H7 (cell line): Measurements from ENCODE around the gene TRAPPC1. TPM values are rescaled to one million over a fixed set of nuclear protein-coding genes. Genes with fewer than 3 reads are reported as not detected.
A peak's percentile ranks its signal among the peaks of the same experiment; 100 is the strongest.

Source experiments
- DNase-seq: peaks from one replicate; pipeline ENCODE4 v3.0.0; 2012
- H3K27me3 ChIP-seq: 2 replicates; pipeline ENCODE4 v1.6.0; 2011; ENCODE audit warnings: mild to moderate bottlenecking, low read length; ENCODE audit not compliant: control insufficient read depth, insufficient read depth
- H3K36me3 ChIP-seq: replicated peaks from 2 replicates; pipeline ENCODE4 v1.5.1; 2011; ENCODE audit warnings: low read length; ENCODE audit not compliant: control insufficient read depth, insufficient read depth
- H3K4me3 ChIP-seq: 2 replicates; pipeline ENCODE4 v1.5.1; 2011; ENCODE audit warnings: low read depth, mild to moderate bottlenecking, control low read depth, low read length, moderate library complexity; ENCODE audit not compliant: insufficient read depth
- total RNA-seq: library from RNA; depleted of rRNA; stranded (reverse); fragments of >200 nt; shearing (Covaris generic); gene quantifications from 2 replicates; pipeline ENCODE4 v1.2.3, GENCODE V29; 2014

Gene TRAPPC1
- total RNA-seq, 1 experiment from 2014 or later: 8.1 TPM

- H3K36me3 ChIP-seq: no peaks in the 10 kb centered on the region; the same call in 1 of the 2 replicates
- no peaks in the 10 kb centered on the region for H3K27me3 ChIP-seq
- no peak overlapping the region for H3K4me3 ChIP-seq
- DNase-seq: no peak
Observed at GRCh38 chr17:7897773-7898172, 34.0 kb downstream of the TRAPPC1 start.

- no peaks in the 10 kb centered on the region; the same call in 1 of the 2 replicates for H3K36me3 ChIP-seq
Observed at GRCh38 chr17:7897090-7897489, 34.7 kb downstream of the TRAPPC1 start.

GRCh38 chr17:7894866-7895265 lies 36.9 kb downstream of the TRAPPC1 start:
- DNase-seq: peak; percentile 4
- no peaks in the 10 kb centered on the region for H3K27me3 ChIP-seq
- no peaks in the 10 kb centered on the region; the same call in 1 of the 2 replicates for H3K36me3 ChIP-seq
- H3K4me3 ChIP-seq: no peak overlapping the region

More at GRCh38 chr17:7897090-7897489, 34.7 kb downstream of the TRAPPC1 start:
- H3K27me3 ChIP-seq: no peaks in the 10 kb centered on the region
- no peak overlapping the region for H3K4me3 ChIP-seq
- DNase-seq: no peak

GRCh38 chr17:7894226-7894625 lies 37.5 kb downstream of the TRAPPC1 start:
- no peak overlapping the region for H3K4me3 ChIP-seq
- H3K27me3 ChIP-seq: no peaks in the 10 kb centered on the region
- DNase-seq: no peak
- no peaks in the 10 kb centered on the region; the same call in 1 of the 2 replicates for H3K36me3 ChIP-seq

- Histone ChIP-seq H3K27me3 (no peaks in the 10 kb centered on the region), H3K4me3 (no peak overlapping the region), H3K36me3 (no peaks in the 10 kb centered on the region; the same call in 1 of the 2 replicates)
- peak; percentile 6 for DNase-seq
Observed at GRCh38 chr17:7893187-7893880, 38.4 kb downstream of the TRAPPC1 start.

- Histone ChIP-seq H3K27me3 (peaks cover 17% of the 10 kb centered on the region), H3K36me3 (no peaks in the 10 kb centered on the region), H3K4me3 (no peak overlapping the region)
- DNase-seq: peak; percentile 81
Observed at GRCh38 chr17:7889166-7889955, 42.4 kb downstream of the TRAPPC1 start.

GRCh38 chr17:7888184-7888920 lies 43.4 kb downstream of the TRAPPC1 start, which contains the start of gene CHD3:
CHD3 (plus strand) TSS chr17:7888789; CDS start chr17:7889001, 212 bp downstream.
- H3K27me3 ChIP-seq: peaks cover 17% of the 10 kb centered on the region
- H3K4me3 ChIP-seq: peak within 1 kb of the TSS; percentile 72
- DNase-seq: peak; percentile 49
- H3K36me3 ChIP-seq: no peaks in the 10 kb centered on the region

- peaks cover 17% of the 10 kb centered on the region for H3K27me3 ChIP-seq
- no peaks in the 10 kb centered on the region for H3K36me3 ChIP-seq
- peak; percentile 96 for DNase-seq
- peak overlapping the region; percentile 72 for H3K4me3 ChIP-seq
Observed at GRCh38 chr17:7887482-7888183, 44.1 kb downstream of the TRAPPC1 start.

GRCh38 chr17:7887038-7887481 lies 44.7 kb downstream of the TRAPPC1 start:
- no peak for DNase-seq
- H3K4me3 ChIP-seq: peak overlapping the region; percentile 72
- H3K36me3 ChIP-seq: no peaks in the 10 kb centered on the region
- H3K27me3 ChIP-seq: peaks cover 17% of the 10 kb centered on the region

GRCh38 chr17:7886227-7887037 lies 45.3 kb downstream of the TRAPPC1 start:
- H3K36me3 ChIP-seq: no peaks in the 10 kb centered on the region
- peak overlapping the region; percentile 72 for H3K4me3 ChIP-seq
- peaks cover 17% of the 10 kb centered on the region for H3K27me3 ChIP-seq
- DNase-seq: peak; percentile 86

- Histone ChIP-seq H3K36me3 (no peaks in the 10 kb centered on the region), H3K4me3 (peak overlapping the region; percentile 72), H3K27me3 (peaks cover 17% of the 10 kb centered on the region)
- DNase-seq: peak; percentile 89
Observed at GRCh38 chr17:7885367-7886226, 46.1 kb downstream of the TRAPPC1 start.

GRCh38 chr17:7884581-7885366 lies 47.0 kb downstream of the TRAPPC1 start:
- peak overlapping the region; percentile 72 for H3K4me3 ChIP-seq
- peaks cover 17% of the 10 kb centered on the region for H3K27me3 ChIP-seq
- peak; percentile 81 for DNase-seq
- no peaks in the 10 kb centered on the region for H3K36me3 ChIP-seq
